ENCODE measurements around the gene IMMP2L. TPM values are rescaled to one million over a fixed set of nuclear protein-coding genes. Genes with fewer than 3 reads are reported as not detected.

IMMP2L gene
- total RNA-seq, 4 donors from 2014 or later = 23.8 to 30.0 (median 27.7) TPM

DNA sequence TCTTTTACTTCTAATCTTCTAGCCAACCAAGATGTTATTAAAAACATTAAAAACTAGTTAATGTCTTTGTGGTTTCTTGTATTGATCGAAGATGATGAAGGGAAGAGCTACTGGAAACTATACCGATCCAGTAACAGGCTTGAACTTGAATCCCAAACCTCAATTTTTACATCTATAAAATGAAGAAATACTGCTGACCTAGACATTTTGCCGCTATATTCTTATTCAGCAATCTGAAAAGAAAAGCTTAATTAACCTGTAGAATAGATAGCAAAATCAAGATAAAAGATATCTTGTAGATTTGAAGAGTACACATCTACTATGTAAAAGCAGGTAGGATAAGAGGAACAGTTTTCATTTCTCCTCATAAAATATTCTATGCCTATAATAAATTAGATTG lies 797.4 kb downstream of the IMMP2L start:
- TF ChIP-seq, protein P1, sequence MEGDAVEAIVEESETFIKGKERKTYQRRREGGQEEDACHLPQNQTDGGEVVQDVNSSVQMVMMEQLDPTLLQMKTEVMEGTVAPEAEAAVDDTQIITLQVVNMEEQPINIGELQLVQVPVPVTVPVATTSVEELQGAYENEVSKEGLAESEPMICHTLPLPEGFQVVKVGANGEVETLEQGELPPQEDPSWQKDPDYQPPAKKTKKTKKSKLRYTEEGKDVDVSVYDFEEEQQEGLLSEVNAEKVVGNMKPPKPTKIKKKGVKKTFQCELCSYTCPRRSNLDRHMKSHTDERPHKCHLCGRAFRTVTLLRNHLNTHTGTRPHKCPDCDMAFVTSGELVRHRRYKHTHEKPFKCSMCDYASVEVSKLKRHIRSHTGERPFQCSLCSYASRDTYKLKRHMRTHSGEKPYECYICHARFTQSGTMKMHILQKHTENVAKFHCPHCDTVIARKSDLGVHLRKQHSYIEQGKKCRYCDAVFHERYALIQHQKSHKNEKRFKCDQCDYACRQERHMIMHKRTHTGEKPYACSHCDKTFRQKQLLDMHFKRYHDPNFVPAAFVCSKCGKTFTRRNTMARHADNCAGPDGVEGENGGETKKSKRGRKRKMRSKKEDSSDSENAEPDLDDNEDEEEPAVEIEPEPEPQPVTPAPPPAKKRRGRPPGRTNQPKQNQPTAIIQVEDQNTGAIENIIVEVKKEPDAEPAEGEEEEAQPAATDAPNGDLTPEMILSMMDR (IDR thresholded peaks at IDR 0.05) = no peak
- TF ChIP-seq POLR2A (IDR thresholded peaks at IDR 0.05) = no peak
- Histone ChIP-seq H3K9me3 (no peaks in the 10 kb centered on the region), H3K4me1 (no peaks in the 10 kb centered on the region), H3K4me3 (replicated peaks in 1 of 3) (no peak overlapping the region), H3K27me3 (no peaks in the 10 kb centered on the region), H3K36me3 (no peaks in the 10 kb centered on the region), H3K27ac (no peak overlapping the region)
- WGBS, 2 donors = 97 to 98% methylated on average over 3 of the region's 3 CpGs
- intact Hi-C loops (cut with DNase I) = no loop called here
- no peak for DNase-seq

DNA sequence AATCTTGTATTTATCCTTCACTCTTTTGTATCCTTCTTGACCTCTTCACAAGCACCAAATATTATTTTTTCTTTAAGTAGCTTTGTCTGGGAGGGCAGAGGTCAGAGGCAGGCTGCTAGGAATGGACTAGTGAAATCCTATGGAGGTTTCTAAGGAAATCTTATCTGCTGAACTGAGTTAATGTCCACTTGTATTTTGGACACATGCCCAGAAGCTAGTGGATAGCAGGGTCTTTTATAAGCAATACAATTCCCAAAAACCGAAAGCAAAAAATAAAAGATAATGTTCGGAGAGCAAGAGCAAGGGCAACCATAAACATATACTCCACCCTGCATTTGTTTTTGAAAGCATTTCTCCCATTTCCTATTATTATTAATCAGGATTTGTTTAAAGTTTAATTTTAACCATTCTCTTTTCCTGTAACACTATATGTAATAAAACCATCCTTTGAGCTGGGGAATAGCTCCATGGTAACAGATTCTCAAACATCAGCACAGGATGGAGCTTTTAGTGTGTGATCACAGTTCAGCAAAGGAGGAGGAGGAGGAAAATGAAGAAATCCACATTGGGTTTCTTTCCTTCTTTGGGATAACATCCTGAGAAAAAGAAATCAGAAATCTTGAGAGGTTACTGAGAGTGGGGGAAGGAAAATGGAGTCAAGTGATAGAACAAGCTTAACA lies 799.6 kb downstream of the IMMP2L start:
- DNase-seq = no peak
- WGBS, 2 donors = 54 to 59% methylated on average over 2 of the region's 2 CpGs

DNA sequence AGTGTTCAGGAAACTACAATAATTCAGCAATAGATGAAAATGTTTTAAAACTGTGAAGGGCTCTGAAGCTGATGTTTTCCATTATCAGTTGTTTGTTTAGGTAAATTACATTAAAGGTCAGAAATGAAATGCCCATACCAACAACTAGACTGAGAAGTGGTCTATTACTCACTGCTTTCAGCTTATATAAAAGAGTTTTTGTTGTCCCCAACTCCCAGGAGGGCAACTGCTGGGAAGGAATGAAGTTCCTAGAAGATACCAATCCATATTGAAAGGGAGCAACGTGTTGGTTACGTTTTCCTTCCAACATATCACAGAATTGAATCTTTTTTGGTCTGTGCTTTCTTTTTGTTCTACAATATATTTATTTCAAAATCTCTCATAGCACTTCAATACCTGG lies 802.0 kb downstream of the IMMP2L start:
- Histone ChIP-seq H3K4me3 (replicated peaks in 1 of 3) (no peak overlapping the region), H3K36me3 (no peaks in the 10 kb centered on the region), H3K9me3 (no peaks in the 10 kb centered on the region), H3K4me1 (no peaks in the 10 kb centered on the region), H3K27ac (no peak overlapping the region), H3K27me3 (no peaks in the 10 kb centered on the region)
- intact Hi-C loops (cut with DNase I) = no loop called here
- TF ChIP-seq POLR2A (IDR thresholded peaks at IDR 0.05) = no peak
- TF ChIP-seq, protein P1 (IDR thresholded peaks at IDR 0.05) = no peak
- no peak for DNase-seq
- 89 to 94% methylated on average over 2 of the region's 2 CpGs for WGBS, 2 donors

More for the DNA sequence above, 799.6 kb downstream of the IMMP2L start:
- no peaks in the 10 kb centered on the region for H3K36me3 ChIP-seq
- H3K27ac ChIP-seq = no peak overlapping the region
- no peaks in the 10 kb centered on the region for H3K9me3 ChIP-seq
- H3K27me3 ChIP-seq = no peaks in the 10 kb centered on the region
- TF ChIP-seq, protein P1 (IDR thresholded peaks at IDR 0.05) = no peak
- no peak for TF ChIP-seq POLR2A (IDR thresholded peaks at IDR 0.05)
- intact Hi-C loops (cut with DNase I) = no loop called here
- no peaks in the 10 kb centered on the region for H3K4me1 ChIP-seq
- no peak overlapping the region for H3K4me3 ChIP-seq (replicated peaks in 1 of 3)

DNA sequence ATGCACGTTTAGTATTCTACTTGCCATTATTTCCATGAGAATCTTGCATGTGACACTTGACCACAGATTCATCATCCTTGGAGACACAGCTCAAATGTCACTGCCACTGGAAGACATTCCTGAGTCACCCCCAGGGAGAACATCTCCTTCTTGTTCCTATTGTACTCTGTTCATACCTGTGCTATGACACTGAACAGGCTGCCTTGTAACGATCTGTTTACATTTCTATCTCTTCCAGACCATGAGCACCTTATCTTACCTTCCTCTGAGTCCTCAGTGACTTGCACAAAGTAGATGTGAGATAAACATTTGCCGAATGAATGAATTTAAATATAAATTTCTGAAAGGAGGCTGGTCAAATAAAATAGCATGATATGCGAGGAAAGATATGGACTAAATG lies 803.2 kb downstream of the IMMP2L start:
- no peak overlapping the region for H3K4me3 ChIP-seq (replicated peaks in 1 of 3)
- no peak for DNase-seq
- TF ChIP-seq POLR2A (IDR thresholded peaks at IDR 0.05) = no peak
- TF ChIP-seq, protein P1 (IDR thresholded peaks at IDR 0.05) = no peak
- 86 to 94% methylated on average over 4 of the region's 4 CpGs for WGBS, 2 donors
- no peaks in the 10 kb centered on the region for H3K27me3 ChIP-seq
- H3K4me1 ChIP-seq = no peaks in the 10 kb centered on the region
- H3K36me3 ChIP-seq = no peaks in the 10 kb centered on the region
- no peak overlapping the region for H3K27ac ChIP-seq
- intact Hi-C loops (cut with DNase I) = no loop called here
- no peaks in the 10 kb centered on the region for H3K9me3 ChIP-seq

DNA sequence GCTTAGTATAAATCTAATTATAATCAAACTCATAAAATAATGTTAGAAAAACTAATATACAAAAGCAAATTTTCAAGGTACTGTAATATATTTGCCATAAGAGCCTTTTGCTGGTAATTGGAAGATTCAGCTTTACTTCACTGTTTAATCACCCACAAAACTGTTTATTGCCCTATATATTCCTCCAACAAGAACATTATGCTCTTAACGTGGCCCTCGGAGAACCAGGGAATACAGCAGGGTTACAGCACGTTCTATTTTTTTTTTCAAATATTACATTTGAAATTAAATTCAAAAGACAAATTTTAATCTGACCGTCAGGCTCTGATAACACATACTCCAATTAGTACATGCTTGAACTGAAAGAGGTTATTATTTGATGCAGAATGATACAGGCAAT lies 807.6 kb downstream of the IMMP2L start:
- no peak for DNase-seq
- Histone ChIP-seq H3K9me3 (no peaks in the 10 kb centered on the region), H3K4me1 (no peaks in the 10 kb centered on the region), H3K27ac (no peak overlapping the region), H3K4me3 (replicated peaks in 1 of 3) (no peak overlapping the region), H3K27me3 (no peaks in the 10 kb centered on the region), H3K36me3 (no peaks in the 10 kb centered on the region)
- intact Hi-C loops (cut with DNase I) = no loop called here
- WGBS, 2 donors = 94 to 95% methylated on average over 4 of the region's 4 CpGs
- TF ChIP-seq, protein P1 (IDR thresholded peaks at IDR 0.05) = no peak
- TF ChIP-seq POLR2A (IDR thresholded peaks at IDR 0.05) = no peak

Data from thyroid gland (tissue), 4 donors.